ENCODE measurements around the gene GNPTAB.
A peak's percentile ranks its signal among the peaks of the same experiment; 100 is the strongest.

Gene GNPTAB

GRCh38 chr12:101763246-101763931 is 67.4 kb downstream of the GNPTAB start:
- Histone ChIP-seq H3K4me1 (no peaks in the 10 kb centered on the region), H3K36me3 (ENCODE audit: control insufficient read depth, insufficient read depth, low read length) (peaks cover 2% of the 10 kb centered on the region), H3K4me2 (ENCODE audit: low read length) (no peak overlapping the region), H3K9ac (no peak overlapping the region), H3K9me3 (ENCODE audit: control insufficient read depth, low read length) (no peaks in the 10 kb centered on the region), H2AFZ (no peak overlapping the region), H3K4me3 (ENCODE audit: low read depth, low read length) (no peak overlapping the region), H3K79me2 (no peaks in the 10 kb centered on the region), H3K27ac (no peak overlapping the region), H3K27me3 (ENCODE audit: control insufficient read depth, insufficient read depth, low read length) (no peaks in the 10 kb centered on the region)
- no peak for TF ChIP-seq CTCF (IDR thresholded peaks at IDR 0.05)

- Histone ChIP-seq H3K4me3 (ENCODE audit: low read depth, low read length) (no peak overlapping the region), H3K4me1 (no peaks in the 10 kb centered on the region), H3K27ac (no peak overlapping the region), H3K9ac (no peak overlapping the region), H3K27me3 (ENCODE audit: control insufficient read depth, insufficient read depth, low read length) (no peaks in the 10 kb centered on the region), H3K9me3 (ENCODE audit: control insufficient read depth, low read length) (no peaks in the 10 kb centered on the region), H3K4me2 (ENCODE audit: low read length) (no peak overlapping the region), H3K79me2 (no peaks in the 10 kb centered on the region), H2AFZ (no peak overlapping the region), H3K36me3 (ENCODE audit: control insufficient read depth, insufficient read depth, low read length) (peaks cover 4% of the 10 kb centered on the region)
- TF ChIP-seq CTCF (IDR thresholded peaks at IDR 0.05), result no peak
Observed at GRCh38 chr12:101761781-101762180, 69.0 kb downstream of the GNPTAB start.

- no peak overlapping the region for H3K4me2 ChIP-seq (ENCODE audit: low read length)
- H3K4me1 ChIP-seq, result no peaks in the 10 kb centered on the region
- no peak overlapping the region for H3K27ac ChIP-seq
- no peak for TF ChIP-seq CTCF (IDR thresholded peaks at IDR 0.05)
- no peaks in the 10 kb centered on the region for H3K27me3 ChIP-seq (ENCODE audit: control insufficient read depth, insufficient read depth, low read length)
- H3K9ac ChIP-seq, result no peak overlapping the region
- no peak overlapping the region for H2AFZ ChIP-seq
- peaks cover 4% of the 10 kb centered on the region for H3K36me3 ChIP-seq (ENCODE audit: control insufficient read depth, insufficient read depth, low read length)
- H3K9me3 ChIP-seq (ENCODE audit: control insufficient read depth, low read length), result no peaks in the 10 kb centered on the region
- no peak overlapping the region for H3K4me3 ChIP-seq (ENCODE audit: low read depth, low read length)
- no peaks in the 10 kb centered on the region for H3K79me2 ChIP-seq
Observed at GRCh38 chr12:101761350-101761749, 69.4 kb downstream of the GNPTAB start.

- Histone ChIP-seq H3K4me3 (ENCODE audit: low read depth, low read length) (no peak overlapping the region), H3K4me1 (no peaks in the 10 kb centered on the region), H3K79me2 (no peaks in the 10 kb centered on the region), H3K27me3 (ENCODE audit: control insufficient read depth, insufficient read depth, low read length) (no peaks in the 10 kb centered on the region), H3K9me3 (ENCODE audit: control insufficient read depth, low read length) (no peaks in the 10 kb centered on the region), H3K4me2 (ENCODE audit: low read length) (no peak overlapping the region), H2AFZ (no peak overlapping the region), H3K36me3 (ENCODE audit: control insufficient read depth, insufficient read depth, low read length) (peaks cover 4% of the 10 kb centered on the region), H3K27ac (no peak overlapping the region), H3K9ac (no peak overlapping the region)
- peak; percentile 85 for TF ChIP-seq CTCF (IDR thresholded peaks at IDR 0.05)
Observed at GRCh38 chr12:101759396-101760047, 71.2 kb downstream of the GNPTAB start.

- no peak overlapping the region for H3K27ac ChIP-seq
- H3K4me3 ChIP-seq (ENCODE audit: low read depth, low read length), result no peak overlapping the region
- H3K4me2 ChIP-seq (ENCODE audit: low read length), result no peak overlapping the region
- no peak for TF ChIP-seq CTCF (IDR thresholded peaks at IDR 0.05)
- H3K36me3 ChIP-seq (ENCODE audit: control insufficient read depth, insufficient read depth, low read length), result no peaks in the 10 kb centered on the region
- no peaks in the 10 kb centered on the region for H3K4me1 ChIP-seq
- H2AFZ ChIP-seq, result no peak overlapping the region
- H3K79me2 ChIP-seq, result no peaks in the 10 kb centered on the region
- H3K27me3 ChIP-seq (ENCODE audit: control insufficient read depth, insufficient read depth, low read length), result no peaks in the 10 kb centered on the region
- H3K9me3 ChIP-seq (ENCODE audit: control insufficient read depth, low read length), result no peaks in the 10 kb centered on the region
- H3K9ac ChIP-seq, result no peak overlapping the region
Observed at GRCh38 chr12:101750152-101750551, 80.6 kb downstream of the GNPTAB start.
